Lower lobe of right lung (tissue), 2 donors: ENCODE measurements around the gene KCNK6. TPM values are rescaled to one million over a fixed set of nuclear protein-coding genes. Genes with fewer than 3 reads are reported as not detected.

Experiments used
- ATAC-seq, 2 donors: fragments of 200-7000 bp; cut with Tn5 transposase; one replicate each; pipeline ENCODE4 v1.9.1; 2020 to 2022; ENCODE audit warnings: mild to moderate bottlenecking in 2 of 2, moderate library complexity in 2 of 2
- DNase-seq: peaks from one replicate; pipeline ENCODE4 v3.0.0-alpha.2; 2020
- H3K27ac ChIP-seq: fragments of 200-600 bp; one replicate; pipeline ENCODE4 v1.8.0; 2022
- H3K27me3 ChIP-seq: fragments of 200-600 bp; one replicate; pipeline ENCODE4 v1.8.0; 2022; ENCODE audit warnings: low read depth
- H3K36me3 ChIP-seq: fragments of 200-600 bp; one replicate; pipeline ENCODE4 v1.8.0; 2022; ENCODE audit warnings: mild to moderate bottlenecking
- H3K4me1 ChIP-seq: fragments of 200-600 bp; one replicate; pipeline ENCODE4 v1.8.0; 2022
- H3K4me3 ChIP-seq: fragments of 200-600 bp; one replicate; pipeline ENCODE4 v1.8.0; 2022; ENCODE audit warnings: mild to moderate bottlenecking
- H3K9me3 ChIP-seq: fragments of 200-600 bp; one replicate; pipeline ENCODE4 v1.8.0; 2022
- CTCF ChIP-seq: fragments of 200-600 bp; IDR thresholded peaks from one replicate; pipeline ENCODE4 v1.8.0; 2022; ENCODE audit warnings: antibody characterized with exemption, mild to moderate bottlenecking
- intact Hi-C: fragments of 100-400 bp; cut with DNase I; formaldehyde crosslinking; loops from one replicate; pipeline ENCODE4 v1.11.0; 2022
- long read RNA-seq: library from polyadenylated mRNA; unstranded; transcript quantifications from one replicate; pipeline ENCODE4 v2.0.0, GENCODE V29; 2021
- total RNA-seq: library from RNA; stranded (reverse); fragmentation: NEBNext Ultra II Directional; extraction: Animal tissue kit (Norgen Biotek cat#: 25700); gene quantifications from one replicate; pipeline ENCODE4 v1.2.1, GENCODE V29; 2021
- donor health status: DM: no; HTN: yes; CAD: no; lungs with severe emphysema.

The KCNK6 gene
- total RNA-seq, result 11.5 TPM
- long read RNA-seq, full-length matches to known transcripts, result 25 of 41 reads
- long read RNA-seq, partial matches to known transcripts, result 2 of 41 reads
- long read RNA-seq, other reads (novel, unspliced or antisense), result 14 of 41 reads

- H3K4me1 ChIP-seq, result peaks cover 66% of the 10 kb centered on the region
- H3K36me3 ChIP-seq, result peaks cover 5% of the 10 kb centered on the region
- DNase-seq, result peak; percentile 73
- H3K9me3 ChIP-seq, result no peaks in the 10 kb centered on the region
- H3K27ac ChIP-seq, result peak within 1 kb of the TSS; percentile 89
- intact Hi-C loops, result no loop called here
- no peaks in the 10 kb centered on the region for H3K27me3 ChIP-seq
- peak; percentile 7 to 16 for ATAC-seq
- TF ChIP-seq CTCF, result no peak
- H3K4me3 ChIP-seq, result peak within 1 kb of the TSS; percentile 75
These were observed at the start of gene KCNK6 for GRCh38 chr19:38319421-38320258. Gene KCNK6 (plus strand): TSS chr19:38319845. CDS start chr19:38319951, 106 bp downstream.

- no peak for TF ChIP-seq CTCF
- Histone ChIP-seq H3K4me3 (no peak overlapping the region), H3K9me3 (no peaks in the 10 kb centered on the region), H3K36me3 (no peaks in the 10 kb centered on the region), H3K27me3 (no peaks in the 10 kb centered on the region), H3K27ac (no peak overlapping the region), H3K4me1 (peaks cover 57% of the 10 kb centered on the region)
- DNase-seq (no peak), ATAC-seq (no peak)
- intact Hi-C loops, result no loop called here
These were observed 49.0 kb upstream of the KCNK6 start for GRCh38 chr19:38270587-38271167.

- H3K27ac ChIP-seq, result no peak overlapping the region
- no peak for ATAC-seq
- intact Hi-C loops, result no loop called here
These were observed 46.1 kb upstream of the KCNK6 start for GRCh38 chr19:38273499-38273898.

GRCh38 chr19:38274739-38275138 lies 44.9 kb upstream of the KCNK6 start:
- Histone ChIP-seq H3K27ac (peak overlapping the region; percentile 31), H3K4me3 (no peak overlapping the region), H3K4me1 (peaks cover 70% of the 10 kb centered on the region), H3K9me3 (no peaks in the 10 kb centered on the region), H3K36me3 (no peaks in the 10 kb centered on the region), H3K27me3 (no peaks in the 10 kb centered on the region)
- DNase-seq (no peak), ATAC-seq (no peak)
- intact Hi-C loops, result no loop called here
- TF ChIP-seq CTCF, result no peak

More at GRCh38 chr19:38273499-38273898, 46.1 kb upstream of the KCNK6 start:
- Histone ChIP-seq H3K4me3 (no peak overlapping the region), H3K4me1 (peaks cover 58% of the 10 kb centered on the region), H3K36me3 (no peaks in the 10 kb centered on the region), H3K27me3 (no peaks in the 10 kb centered on the region), H3K9me3 (no peaks in the 10 kb centered on the region)
- no peak for DNase-seq
- no peak for TF ChIP-seq CTCF

- intact Hi-C loops, result no loop called here
- H3K4me1 ChIP-seq, result peaks cover 65% of the 10 kb centered on the region
- TF ChIP-seq CTCF, result no peak
These were observed 42.6 kb upstream of the KCNK6 start for GRCh38 chr19:38276942-38277517.

More at GRCh38 chr19:38276942-38277517, 42.6 kb upstream of the KCNK6 start:
- H3K9me3 ChIP-seq, result no peaks in the 10 kb centered on the region
- ATAC-seq (no peak), DNase-seq (no peak)
- no peak overlapping the region for H3K4me3 ChIP-seq
- no peaks in the 10 kb centered on the region for H3K36me3 ChIP-seq
- H3K27ac ChIP-seq, result peak overlapping the region; percentile 72
- H3K27me3 ChIP-seq, result no peaks in the 10 kb centered on the region
